Testis (tissue), 3 donors: ENCODE data around the gene DLG2. TPM values are rescaled to one million over a fixed set of nuclear protein-coding genes. Genes with fewer than 3 reads are reported as not detected.

Source experiments
- DNase-seq: peaks from one replicate; pipeline ENCODE4 v3.0.0-alpha.2; 2019
- H3K27ac ChIP-seq, 2 donors: fragments of 200-600 bp; sonication (generic); one replicate each; pipeline ENCODE4 v1.5.1; 2019
- H3K27me3 ChIP-seq: fragments of 200-600 bp; sonication (generic); one replicate; pipeline ENCODE4 v1.5.1; 2019
- H3K36me3 ChIP-seq: fragments of 200-600 bp; sonication (generic); one replicate; pipeline ENCODE4 v1.5.1; 2017; ENCODE audit warnings: low read depth; ENCODE audit errors: missing control alignments
- H3K4me1 ChIP-seq: fragments of 200-600 bp; sonication (generic); one replicate; pipeline ENCODE4 v1.5.1; 2019
- H3K4me3 ChIP-seq, 2 donors: fragments of 200-600 bp; sonication (generic); one replicate each; pipeline ENCODE4 v1.5.1; 2017 to 2019
- H3K9me3 ChIP-seq: fragments of 200-600 bp; sonication (generic); one replicate; pipeline ENCODE4 v1.5.1; 2017
- POLR2A ChIP-seq: fragments of 450-650 bp; IDR thresholded peaks from one replicate; pipeline ENCODE4 v1.6.1; 2017; ENCODE audit warnings: antibody characterized with exemption, mild to moderate bottlenecking, moderate library complexity
- WGBS, 2 donors: methylation state at CpG; one replicate each; pipeline ENCODE4 v1.1.5; 2018; 5-methylcytosine and 5-hydroxymethylcytosine counted together
- intact Hi-C: fragments of 100-400 bp; cut with DNase I; formaldehyde crosslinking; loops from one replicate; pipeline ENCODE4 v1.15.1; 2023; ENCODE audit warnings: low total_unique reads
- polyA plus RNA-seq: library from polyadenylated mRNA; stranded (reverse); fragments of 350-450 nt; fragmentation: Illumina TruSeq; extraction: RNeasy Lipid Tissue Mini Kit (QIAGEN cat#74804); gene quantifications from one replicate; pipeline ENCODE4 v1.2.3, GENCODE V29; 2014; ENCODE audit warnings: low read depth, low replicate concordance; ENCODE audit not compliant: insufficient read depth
- total RNA-seq, 2 donors: library from RNA; depleted of rRNA; stranded (reverse); fragments of >200 nt; gene quantifications; one replicate each; pipeline ENCODE4 v1.2.3, GENCODE V29; 2016
- TF ChIP-seq, protein P1 (sequence below), 3 experiments: fragments of 450-650 bp in 2 of 3; fragments of 200-600 bp in 1 of 3; sonication (generic) in 1 of 3; IDR thresholded peaks; one replicate each; pipeline ENCODE4 v1.5.1; 2016 to 2019; ENCODE audit warnings: antibody characterized with exemption in 3 of 3, mild to moderate bottlenecking in 2 of 3, moderate library complexity in 1 of 3

DLG2 gene
- total and polyA plus RNA-seq, 3 donors from 2014 or later: 13.8 to 23.0 (median 14.1) TPM

DNA sequence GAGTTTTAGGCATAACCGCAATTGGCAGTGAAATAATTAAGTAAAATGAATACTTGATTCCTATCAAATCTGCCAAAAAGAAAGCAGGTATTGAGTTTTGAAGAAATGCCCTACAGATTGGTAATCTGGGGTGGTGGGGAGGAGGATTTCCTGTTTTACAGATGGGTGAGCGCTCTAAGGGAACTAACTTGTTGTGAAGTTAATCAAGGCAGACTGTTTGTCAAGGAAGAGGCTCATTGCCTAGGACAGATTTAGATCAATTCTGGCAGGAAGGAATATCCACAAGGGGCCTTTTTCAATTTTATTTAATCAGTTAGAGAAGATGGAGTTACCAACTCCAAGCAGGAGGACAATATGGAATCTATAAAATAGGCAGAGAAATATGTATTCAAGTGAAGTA, 2069.5 kb downstream of the DLG2 start:
- DNase-seq: no peak
- H3K4me1 ChIP-seq: no peaks in the 10 kb centered on the region
- no peak overlapping the region for H3K27ac ChIP-seq
- no peak overlapping the region for H3K4me3 ChIP-seq
- H3K27me3 ChIP-seq: no peaks in the 10 kb centered on the region
- no peaks in the 10 kb centered on the region for H3K36me3 ChIP-seq
- intact Hi-C loops: no loop called here
- no peaks in the 10 kb centered on the region for H3K9me3 ChIP-seq
- 83 to 96% methylated on average over 2 of the region's 2 CpGs for WGBS, 2 donors
- TF ChIP-seq POLR2A: no peak
- TF ChIP-seq, protein P1, sequence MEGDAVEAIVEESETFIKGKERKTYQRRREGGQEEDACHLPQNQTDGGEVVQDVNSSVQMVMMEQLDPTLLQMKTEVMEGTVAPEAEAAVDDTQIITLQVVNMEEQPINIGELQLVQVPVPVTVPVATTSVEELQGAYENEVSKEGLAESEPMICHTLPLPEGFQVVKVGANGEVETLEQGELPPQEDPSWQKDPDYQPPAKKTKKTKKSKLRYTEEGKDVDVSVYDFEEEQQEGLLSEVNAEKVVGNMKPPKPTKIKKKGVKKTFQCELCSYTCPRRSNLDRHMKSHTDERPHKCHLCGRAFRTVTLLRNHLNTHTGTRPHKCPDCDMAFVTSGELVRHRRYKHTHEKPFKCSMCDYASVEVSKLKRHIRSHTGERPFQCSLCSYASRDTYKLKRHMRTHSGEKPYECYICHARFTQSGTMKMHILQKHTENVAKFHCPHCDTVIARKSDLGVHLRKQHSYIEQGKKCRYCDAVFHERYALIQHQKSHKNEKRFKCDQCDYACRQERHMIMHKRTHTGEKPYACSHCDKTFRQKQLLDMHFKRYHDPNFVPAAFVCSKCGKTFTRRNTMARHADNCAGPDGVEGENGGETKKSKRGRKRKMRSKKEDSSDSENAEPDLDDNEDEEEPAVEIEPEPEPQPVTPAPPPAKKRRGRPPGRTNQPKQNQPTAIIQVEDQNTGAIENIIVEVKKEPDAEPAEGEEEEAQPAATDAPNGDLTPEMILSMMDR (IDR thresholded peaks at IDR 0.05): no peak

DNA sequence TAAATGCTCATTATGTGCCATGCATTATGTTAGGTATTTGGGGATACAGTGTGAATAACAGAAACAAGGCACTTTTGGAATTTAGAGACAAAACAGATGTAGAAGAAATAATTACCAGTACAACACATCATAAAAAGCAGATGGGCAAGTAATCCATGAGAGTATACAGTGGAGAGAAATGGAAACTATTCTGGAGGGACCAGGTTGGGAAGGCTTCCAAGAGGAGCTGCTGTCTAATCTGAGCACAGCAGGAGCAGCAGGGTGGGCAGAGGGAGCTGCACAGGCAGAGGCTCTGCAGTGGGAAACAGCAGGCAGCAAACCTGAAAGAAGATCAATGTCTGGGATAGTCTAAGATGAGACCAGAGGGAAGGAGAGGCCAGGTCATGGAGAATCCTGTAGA, 2072.3 kb downstream of the DLG2 start:
- Histone ChIP-seq H3K9me3 (no peaks in the 10 kb centered on the region), H3K4me3 (no peak overlapping the region), H3K27ac (no peak overlapping the region), H3K36me3 (no peaks in the 10 kb centered on the region), H3K4me1 (no peaks in the 10 kb centered on the region), H3K27me3 (no peaks in the 10 kb centered on the region)
- no peak for DNase-seq
- TF ChIP-seq, protein P1 (IDR thresholded peaks at IDR 0.05): no peak
- no peak for TF ChIP-seq POLR2A
- intact Hi-C loops: no loop called here

DNA sequence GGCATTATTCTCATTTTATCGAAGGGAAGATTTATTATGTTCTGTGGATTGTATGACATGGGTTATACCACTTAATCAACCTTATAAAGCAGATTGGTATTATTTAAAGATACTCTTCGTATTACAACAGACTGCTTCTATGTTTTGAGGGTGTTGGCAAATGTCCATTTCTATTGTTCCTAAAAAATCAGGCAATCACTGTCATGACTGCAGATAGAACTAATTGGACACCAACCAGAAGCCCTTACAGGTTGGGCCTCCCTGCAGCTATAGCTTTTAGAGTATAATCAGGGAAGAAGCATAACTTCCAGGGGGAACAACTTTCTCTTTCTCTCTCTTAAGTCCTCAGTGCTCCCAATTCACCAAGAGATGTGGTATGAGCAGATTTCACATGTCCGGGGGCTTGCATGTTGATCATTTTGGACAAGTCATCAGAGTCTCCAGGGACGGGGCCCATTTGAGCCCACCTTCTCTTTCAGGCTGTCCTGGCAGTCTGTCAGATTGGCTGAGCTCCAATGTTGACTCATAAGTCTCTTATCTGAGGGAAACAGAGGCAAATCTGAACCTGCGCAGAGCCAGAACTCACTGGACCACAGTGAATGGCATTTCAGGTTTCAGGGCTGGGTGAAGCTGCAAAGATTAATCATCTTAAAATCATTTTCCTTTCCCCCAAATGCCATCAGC, 2077.0 kb downstream of the DLG2 start:
- TF ChIP-seq, protein P1 (IDR thresholded peaks at IDR 0.05): no peak
- H3K27ac ChIP-seq: no peak overlapping the region
- intact Hi-C loops: no loop called here

DNA sequence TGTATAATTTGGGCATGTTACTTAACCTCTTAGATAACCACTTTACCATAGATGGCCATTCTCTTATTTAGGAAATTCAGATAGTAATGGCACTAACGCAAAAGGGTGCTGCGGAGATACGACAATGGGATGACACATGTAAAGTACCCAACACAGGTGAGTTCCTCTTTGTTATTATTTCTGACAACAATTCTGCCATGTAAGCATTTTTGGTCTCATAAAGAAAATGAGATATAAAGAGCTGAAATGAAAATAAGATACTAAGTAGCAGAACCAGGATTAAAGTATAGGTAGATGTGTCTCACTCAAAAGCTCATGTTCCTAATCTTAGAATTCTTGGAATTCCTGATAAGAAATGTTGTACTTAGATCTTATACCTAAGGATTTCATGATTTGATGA, 2080.8 kb downstream of the DLG2 start:
- 80 to 86% methylated on average over 3 of the region's 3 CpGs for WGBS, 2 donors
- no peak for DNase-seq
- Histone ChIP-seq H3K36me3 (no peaks in the 10 kb centered on the region), H3K4me3 (no peak overlapping the region), H3K4me1 (no peaks in the 10 kb centered on the region), H3K27me3 (no peaks in the 10 kb centered on the region), H3K27ac (no peak overlapping the region), H3K9me3 (no peaks in the 10 kb centered on the region)
- TF ChIP-seq, protein P1 (IDR thresholded peaks at IDR 0.05): no peak
- TF ChIP-seq POLR2A: no peak
- intact Hi-C loops: no loop called here

More for the DNA sequence above, 2077.0 kb downstream of the DLG2 start:
- no peak for DNase-seq
- Histone ChIP-seq H3K36me3 (no peaks in the 10 kb centered on the region), H3K4me1 (no peaks in the 10 kb centered on the region), H3K27me3 (no peaks in the 10 kb centered on the region), H3K4me3 (no peak overlapping the region), H3K9me3 (no peaks in the 10 kb centered on the region)
- 86 to 92% methylated on average over 4 to 5 of the region's 5 CpGs for WGBS, 2 donors
